NCI-H2196 (cell line): ENCODE measurements around the gene NCOR1.
A peak's percentile ranks its signal among the peaks of the same experiment; 100 is the strongest.
"Not testable (repeated sequence)": the region's sequence is repeated elsewhere in the genome, so short reads cannot be mapped to it uniquely, and the experiment has no call there.

ENCODE experiments used
- DNase-seq: peaks from one replicate; lab custom pipeline; 2025; ENCODE audit not compliant: unreplicated experiment; lab: John Stamatoyannopoulos, UW

NCOR1 gene

DNA sequence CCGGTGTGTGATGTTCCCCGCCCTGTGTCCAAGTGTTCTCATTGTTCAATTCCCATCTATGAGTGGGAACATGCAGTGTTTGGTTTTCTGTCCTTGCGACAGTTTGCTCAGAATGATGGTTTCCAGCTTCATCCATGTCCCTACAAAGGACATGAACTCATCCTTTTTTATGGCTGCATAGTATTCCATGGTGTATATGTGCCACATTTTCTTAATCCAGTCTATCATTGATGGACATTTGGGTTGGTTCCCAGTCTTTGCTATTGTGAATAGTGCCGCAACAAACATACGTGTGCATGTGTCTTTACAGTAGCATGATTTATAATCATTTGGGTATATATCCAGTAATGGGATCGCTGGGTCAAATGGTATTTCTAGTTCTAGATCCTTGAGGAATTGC, 63.0 kb downstream of the NCOR1 start:
- not testable (repeated sequence) for DNase-seq

- no peak for DNase-seq
Measured at GRCh38 chr17:16150251-16150856, 65.0 kb downstream of the NCOR1 start.

DNA sequence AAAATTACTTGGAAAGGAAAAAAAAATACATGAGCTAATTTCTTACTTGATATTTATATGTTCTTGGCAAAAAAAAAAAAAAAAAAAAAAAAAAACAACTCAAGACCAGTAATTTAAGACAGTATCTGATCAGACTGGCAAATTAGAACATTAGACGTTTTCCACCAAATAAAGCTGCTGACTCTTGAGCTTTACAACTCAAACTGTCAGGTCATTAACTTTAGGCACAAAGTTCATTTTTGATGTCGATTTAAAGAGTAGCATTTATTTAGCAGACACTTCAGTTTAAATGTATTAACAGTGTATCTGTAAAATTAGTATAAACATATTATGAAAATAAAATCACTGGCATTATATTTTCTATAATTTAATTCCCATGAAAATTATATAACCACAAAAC, 66.7 kb downstream of the NCOR1 start:
- no peak for DNase-seq

DNA sequence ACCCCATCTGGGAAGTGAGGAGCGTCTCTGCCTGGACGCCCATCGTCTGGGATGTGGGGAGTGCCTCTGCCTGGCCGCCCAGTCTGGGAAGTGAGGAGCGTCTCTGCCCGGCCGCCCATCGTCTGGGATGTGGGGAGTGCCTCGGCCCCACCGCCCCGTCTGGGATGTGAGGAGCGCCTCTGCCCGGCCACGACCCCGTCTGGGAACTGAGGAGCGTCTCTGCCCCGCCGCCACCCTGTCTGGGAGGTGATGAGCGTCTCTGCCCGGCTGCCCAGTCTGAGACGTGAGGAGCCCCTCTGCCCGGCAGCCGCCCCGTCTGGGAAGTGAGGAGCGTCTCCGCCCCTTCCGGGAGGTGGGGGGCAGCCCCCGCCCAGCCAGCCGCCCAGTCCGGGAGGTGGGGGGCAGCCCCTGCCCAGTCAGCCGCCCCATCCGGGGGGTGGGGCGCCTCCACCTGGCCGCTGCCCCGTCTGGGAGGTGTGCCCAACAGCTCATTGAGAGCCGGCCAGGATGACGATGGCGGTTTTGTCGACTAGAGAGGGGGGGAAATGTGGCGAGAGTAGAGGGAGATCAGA, 69.9 kb downstream of the NCOR1 start:
- DNase-seq = not testable (repeated sequence)

DNA sequence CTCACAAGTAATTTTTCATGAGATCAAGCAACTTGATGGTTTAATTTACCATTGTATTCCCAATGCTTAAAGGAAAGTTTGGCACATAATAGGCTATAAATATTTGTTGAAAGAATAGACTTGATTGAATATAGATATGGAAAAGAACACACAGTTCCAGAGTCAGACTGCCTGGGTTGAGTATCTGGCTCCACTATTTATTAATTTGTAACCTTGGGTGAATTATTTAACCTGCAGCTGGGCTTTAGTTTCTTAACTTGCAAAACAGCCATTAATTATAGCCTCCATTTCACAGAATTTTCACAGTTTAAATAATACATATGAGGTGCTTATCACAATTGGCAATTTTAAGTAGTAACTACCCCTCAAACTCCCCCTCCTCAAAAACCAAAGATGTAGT, 73.6 kb downstream of the NCOR1 start:
- no peak for DNase-seq

DNA sequence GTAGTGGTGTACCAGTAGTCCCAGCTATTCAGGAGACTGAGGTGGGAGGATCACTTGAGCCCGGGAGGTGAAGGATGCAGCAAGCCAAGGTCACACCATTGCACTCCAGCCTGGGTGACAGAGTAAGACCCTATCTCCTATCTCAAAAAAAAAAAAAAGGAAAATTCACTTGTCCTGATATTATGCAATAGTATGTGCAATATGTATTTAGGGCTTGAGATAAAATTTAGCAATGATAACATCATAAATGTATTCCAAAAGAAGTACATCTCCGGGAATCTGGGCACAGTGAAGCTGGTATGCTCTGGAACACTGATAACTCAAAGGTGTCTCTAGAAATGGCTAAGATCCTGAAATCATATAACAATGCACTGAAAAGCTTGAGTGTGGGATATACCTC, 74.5 kb downstream of the NCOR1 start:
- no peak for DNase-seq

DNA sequence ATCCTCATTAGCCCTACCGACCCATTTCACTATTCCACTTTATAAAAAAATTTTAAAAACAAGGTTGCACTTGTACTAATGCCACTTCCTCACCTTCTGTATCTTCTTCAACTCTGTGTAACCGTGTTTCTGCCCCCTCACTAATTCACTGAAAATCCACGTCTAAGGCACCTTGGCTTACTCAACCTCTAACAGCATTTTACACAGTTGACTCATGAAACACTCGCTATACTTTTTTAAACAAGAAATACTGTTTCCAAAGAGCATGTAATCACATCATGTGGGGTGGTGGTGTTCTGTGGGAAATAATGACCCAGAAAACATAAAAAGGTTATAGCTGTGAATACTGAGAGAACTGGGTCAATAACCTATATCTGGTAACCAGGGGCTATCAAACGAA, 79.9 kb downstream of the NCOR1 start:
- DNase-seq = no peak

DNA sequence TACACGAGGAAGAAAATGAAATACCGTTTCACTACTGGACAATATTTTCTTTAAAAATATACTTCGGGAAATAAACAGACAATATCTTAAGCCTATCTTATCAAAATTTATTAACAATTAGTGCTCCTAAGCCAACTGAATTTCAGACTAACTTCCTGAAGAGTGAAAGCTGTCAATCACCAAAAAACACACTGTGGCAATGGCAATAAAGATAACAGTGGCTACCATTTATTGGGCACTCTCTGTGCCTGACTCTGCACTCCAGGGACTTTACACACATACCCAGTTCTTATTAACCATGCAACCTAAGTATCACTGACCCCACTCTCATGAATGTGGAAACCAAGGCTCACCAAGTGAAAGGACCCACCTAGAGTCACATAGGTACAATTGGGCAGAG, 83.7 kb downstream of the NCOR1 start:
- no peak for DNase-seq

DNA sequence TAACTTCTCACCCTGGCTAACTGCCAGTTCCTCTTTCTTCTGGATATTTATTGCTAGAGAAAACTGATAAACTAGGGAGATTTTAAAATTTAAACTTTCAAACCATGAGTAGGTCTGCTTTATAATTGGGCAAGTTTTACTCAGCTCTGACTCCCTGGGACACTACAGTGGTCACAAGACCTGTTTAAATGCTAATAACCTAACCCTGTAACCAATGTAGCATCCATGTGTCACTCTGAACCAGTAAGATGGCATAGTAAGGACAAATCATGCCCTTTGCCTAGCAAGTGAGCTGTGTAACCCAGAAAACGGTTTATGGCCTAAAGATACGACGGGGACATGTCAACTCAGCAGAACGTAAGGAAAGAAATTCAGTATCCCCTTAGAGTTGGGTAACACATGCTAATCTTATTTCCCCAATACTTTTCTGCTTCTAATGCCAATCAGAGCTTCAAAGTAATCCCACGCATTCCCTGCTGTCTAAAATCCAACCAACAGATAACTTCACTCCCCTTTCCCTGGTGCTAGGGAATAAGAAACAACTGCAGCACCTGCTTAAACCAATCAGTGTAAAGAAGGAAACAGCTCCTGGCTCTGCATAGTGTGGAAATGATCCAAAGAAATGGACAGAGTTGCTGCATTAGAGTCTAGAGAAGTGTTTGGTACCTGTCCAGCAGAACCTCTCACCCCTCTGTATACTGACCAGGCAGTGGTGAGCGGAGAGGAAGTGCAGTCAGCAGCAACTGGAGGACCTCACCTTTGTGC, 85.7 kb downstream of the NCOR1 start:
- no peak for DNase-seq

GRCh38 chr17:16123531-16123930, 91.8 kb downstream of the NCOR1 start:
- no peak for DNase-seq

DNA sequence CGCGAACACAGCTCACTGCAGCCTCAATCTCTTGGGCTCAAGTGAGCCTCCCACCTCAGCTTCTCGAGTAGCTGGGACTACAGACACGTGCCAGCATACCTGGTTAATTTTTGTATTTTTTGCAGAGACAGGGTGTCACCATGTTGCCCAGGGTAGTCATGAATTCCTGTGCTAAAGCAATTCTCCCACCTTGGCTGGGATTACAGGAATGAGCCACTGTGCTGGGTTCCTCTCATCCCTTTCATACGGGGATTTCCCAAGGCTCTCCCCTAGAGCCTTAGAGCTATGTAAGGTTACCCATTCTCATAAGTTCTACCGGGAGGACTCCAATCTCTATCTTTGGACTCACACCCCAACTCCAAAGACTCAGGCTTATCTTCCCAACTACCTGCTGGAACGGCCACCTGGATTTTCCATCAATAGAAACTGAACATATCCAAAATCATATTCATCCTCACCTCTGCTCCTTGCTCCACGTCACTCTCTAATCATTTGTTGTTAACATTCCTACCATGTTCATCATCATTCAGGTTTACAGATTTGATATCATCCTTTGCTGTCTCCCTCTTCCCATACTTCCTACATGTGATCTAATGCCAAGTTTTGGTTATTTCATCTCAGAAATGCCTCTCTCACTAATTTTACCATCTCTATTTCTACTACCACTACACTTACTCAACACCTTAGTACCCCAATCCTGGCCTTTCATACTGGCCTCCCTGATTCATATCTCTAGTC, 92.5 kb downstream of the NCOR1 start:
- no peak for DNase-seq

DNA sequence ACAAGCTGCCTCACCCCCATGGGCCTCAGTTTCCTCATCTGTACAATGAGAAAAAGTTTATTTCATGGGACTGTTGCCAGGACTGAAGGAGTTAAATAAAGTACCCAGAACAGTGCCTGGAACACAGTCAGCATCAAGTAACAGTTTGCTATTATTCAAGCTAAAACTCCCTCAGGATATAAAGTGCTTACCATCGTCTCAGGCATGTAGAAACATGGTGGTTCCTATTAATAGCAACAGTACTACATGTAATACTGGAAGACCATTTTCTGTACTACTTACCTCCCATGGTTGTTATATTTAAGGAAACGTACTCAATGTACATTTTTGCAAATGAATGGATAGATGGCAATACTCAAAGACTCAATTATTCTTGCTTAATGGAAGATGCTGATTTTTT, 93.4 kb downstream of the NCOR1 start:
- no peak for DNase-seq

DNA sequence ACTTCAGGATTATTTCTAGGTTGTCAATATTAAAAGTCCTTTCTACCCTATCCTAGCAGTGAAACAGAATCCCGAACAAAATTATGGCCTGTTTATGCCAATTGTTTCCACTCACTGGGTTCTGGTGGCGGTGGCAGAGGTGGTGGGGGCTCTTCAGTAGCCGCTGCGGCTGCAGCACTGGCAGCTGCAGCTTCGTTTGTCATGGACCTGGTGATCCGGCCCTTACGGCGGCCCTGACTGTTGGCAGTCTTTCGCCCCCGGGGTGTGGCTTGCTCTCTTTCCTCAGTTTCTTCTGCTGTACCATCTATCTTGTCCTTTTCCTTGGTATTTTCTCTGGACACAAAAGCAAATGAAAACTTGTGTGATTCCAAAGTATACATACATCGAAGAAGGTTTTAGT, 94.4 kb downstream of the NCOR1 start:
- DNase-seq = no peak

DNA sequence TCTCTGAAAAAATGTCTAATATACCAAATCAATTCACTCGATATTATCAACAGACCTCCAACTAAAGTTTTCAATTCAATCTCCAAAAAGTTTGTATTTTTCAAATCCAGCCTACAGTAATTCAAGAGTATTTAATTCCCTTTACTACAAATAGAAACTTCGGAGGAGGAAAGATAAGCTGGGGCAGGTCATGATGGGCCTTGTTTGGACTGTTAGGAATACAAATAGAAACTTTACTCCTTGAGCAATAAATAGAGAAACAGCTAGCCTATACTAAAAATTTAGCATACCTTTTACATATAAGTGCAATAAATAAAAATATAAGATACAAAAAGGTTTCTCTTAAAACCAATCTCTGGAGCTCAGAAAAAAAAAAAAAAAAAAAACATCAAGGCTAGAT, 98.2 kb downstream of the NCOR1 start:
- no peak for DNase-seq

GRCh38 chr17:16115077-16115698, 100.1 kb downstream of the NCOR1 start:
- not testable (repeated sequence) for DNase-seq

- no peak for DNase-seq
Measured at GRCh38 chr17:16108871-16109270, 106.5 kb downstream of the NCOR1 start.

DNA sequence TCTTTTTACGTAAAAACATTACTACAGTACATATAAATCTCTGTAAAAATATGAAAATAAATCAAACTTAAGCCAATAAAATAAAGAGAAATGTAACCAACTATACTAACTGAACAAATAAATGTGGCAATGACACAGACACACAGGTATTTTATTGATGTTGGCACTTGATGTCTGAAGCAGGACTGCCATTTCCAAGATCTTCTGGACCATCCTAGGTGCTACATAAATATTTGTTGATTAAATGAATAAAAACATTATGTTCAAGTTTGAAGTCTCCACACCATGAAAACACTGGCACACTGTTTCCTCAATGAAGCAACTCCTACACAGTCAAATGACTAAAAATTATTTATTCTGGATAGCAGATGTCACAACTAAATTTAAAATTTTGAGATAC, 106.9 kb downstream of the NCOR1 start:
- no peak for DNase-seq

GRCh38 chr17:16107165-16107770, 108.1 kb downstream of the NCOR1 start:
- no peak for DNase-seq

GRCh38 chr17:16106161-16106891, 109.0 kb downstream of the NCOR1 start:
- DNase-seq = peak; percentile 44

DNA sequence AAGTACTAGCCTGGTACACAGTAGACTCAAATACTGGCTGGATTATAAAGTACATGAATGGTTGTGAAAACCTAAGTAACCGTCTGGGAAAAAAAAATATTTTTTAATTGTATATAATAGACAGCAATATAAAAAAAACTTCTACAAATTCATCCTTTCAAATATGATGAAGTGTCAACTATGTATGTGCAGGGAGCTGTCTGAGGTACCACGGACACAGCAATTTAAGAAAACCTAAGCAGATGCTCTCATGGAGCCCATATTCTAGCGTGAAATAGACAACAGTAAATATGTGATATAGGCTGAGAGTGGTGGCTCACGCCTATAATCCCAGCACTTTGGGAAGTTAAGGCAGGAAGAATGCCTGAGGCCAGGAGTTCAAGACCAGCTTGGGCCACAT, 111.1 kb downstream of the NCOR1 start:
- DNase-seq = no peak
